HG03025 (cell line): ENCODE measurements around the gene SKA3.
"Not testable (repeated sequence)": the region's sequence is repeated elsewhere in the genome, so short reads cannot be mapped to it uniquely, and the experiment has no call there.

Experiments
- ATAC-seq: cut with Tn5 transposase; IDR thresholded peaks from one replicate; pipeline ENCODE4 v1.9.1; 2021; ENCODE audit warnings: mild to moderate bottlenecking, moderate library complexity; ENCODE audit not compliant: unreplicated experiment, low FRiP score

Gene SKA3

GRCh38 chr13:21176215-21176981 lies at the start of gene SKA3, which contains the start of gene MRPL57:
Gene SKA3, minus strand, starts transcription at chr13:21176552. Its CDS starts 75 bp downstream, at chr13:21176477.
Gene MRPL57, plus strand, starts transcription at chr13:21176658. Its CDS starts 259 bp downstream, at chr13:21176917.
- peak; percentile 93 for ATAC-seq

- no peak for ATAC-seq
These were observed 48.7 kb upstream of the SKA3 start for GRCh38 chr13:21225082-21225481.

GRCh38 chr13:21221268-21221667 lies 44.9 kb upstream of the SKA3 start:
- ATAC-seq = no peak

GRCh38 chr13:21219716-21220115 lies 43.4 kb upstream of the SKA3 start:
- not testable (repeated sequence) for ATAC-seq

GRCh38 chr13:21219036-21219381 lies 42.7 kb upstream of the SKA3 start:
- peak; percentile 46 for ATAC-seq

- ATAC-seq = peak; percentile 99
These were observed 42.1 kb upstream of the SKA3 start for GRCh38 chr13:21218351-21219035.

GRCh38 chr13:21216332-21216731 lies 40.0 kb upstream of the SKA3 start:
- no peak for ATAC-seq

GRCh38 chr13:21215419-21215818 lies 39.1 kb upstream of the SKA3 start:
- ATAC-seq = not testable (repeated sequence)

- no peak for ATAC-seq
These were observed 35.9 kb upstream of the SKA3 start for GRCh38 chr13:21212138-21212775.

- no peak for ATAC-seq
These were observed 32.4 kb upstream of the SKA3 start for GRCh38 chr13:21208652-21209154.

- ATAC-seq = no peak
These were observed 26.6 kb upstream of the SKA3 start for GRCh38 chr13:21202767-21203531.

- not testable (repeated sequence) for ATAC-seq
These were observed 25.3 kb upstream of the SKA3 start for GRCh38 chr13:21201456-21202190.

- not testable (repeated sequence) for ATAC-seq
These were observed 22.0 kb upstream of the SKA3 start for GRCh38 chr13:21198391-21198790.

- not testable (repeated sequence) for ATAC-seq
These were observed 21.4 kb upstream of the SKA3 start for GRCh38 chr13:21197606-21198225.

GRCh38 chr13:21194756-21195155 lies 18.4 kb upstream of the SKA3 start:
- ATAC-seq = not testable (repeated sequence)

- not testable (repeated sequence) for ATAC-seq
These were observed 10.1 kb upstream of the SKA3 start for GRCh38 chr13:21186410-21186809.

GRCh38 chr13:21181671-21182070 lies 5.3 kb upstream of the SKA3 start:
- ATAC-seq = no peak

- peak; percentile 38 for ATAC-seq
These were observed 581 bp upstream of the SKA3 start for GRCh38 chr13:21176982-21177284.

- ATAC-seq = no peak
These were observed 617 bp downstream of the SKA3 start for GRCh38 chr13:21175656-21176214.
